ENCODE measurements around the gene WNT9A. TPM values are rescaled to one million over a fixed set of nuclear protein-coding genes. Genes with fewer than 3 reads are reported as not detected.

Gene WNT9A
- polyA plus RNA-seq, 3 donors, result not detected

GRCh38 chr1:227949341-227949921 lies 1.7 kb upstream of the WNT9A start:
- peaks cover 9 to 45% of the 10 kb centered on the region in 2 donors for H3K27me3 ChIP-seq (ENCODE audit: control insufficient read depth in 2 of 2, insufficient read depth in 2 of 2, low read length in 2 of 2)
- peaks cover 41 to 60% (median 54%) of the 10 kb centered on the region in 3 donors for H3K27me3 Mint-ChIP-seq (ENCODE audit: low read depth in 3 of 3)
- H3K27ac Mint-ChIP-seq, result no peak overlapping the region
- H3K4me1 ChIP-seq (ENCODE audit: control insufficient read depth in 1 of 2, insufficient read depth in 2 of 2, low read length in 2 of 2), result peaks cover 0 to 10% of the 10 kb centered on the region in 2 donors
- WGBS (ENCODE audit: insufficient coverage), result 71% methylated on average over 6 of the region's 11 CpGs
- H3K4me3 Mint-ChIP-seq, result peak overlapping the region in 1 of 2 donors; percentile 80
- H3K9me3 ChIP-seq (replicated peaks in 1 of 2; ENCODE audit: control insufficient read depth in 1 of 2, insufficient read depth in 1 of 2, low read length in 2 of 2), result peaks cover 0 to 8% of the 10 kb centered on the region in 2 donors
- intact Hi-C loops (cut with micrococcal nuclease), result loop anchor here (5.0 kb wide), 1 partner anchor 187 kb away; no protein-coding TSS in a partner anchor
- peaks cover 0 to 8% (median 0%) of the 10 kb centered on the region in 7 donors for H3K9me3 Mint-ChIP-seq
- no peak overlapping the region for H3K9ac ChIP-seq (ENCODE audit: insufficient read depth, low read length, poor library complexity, severe bottlenecking)
- no peak for TF ChIP-seq CTCF (IDR thresholded peaks at IDR 0.05)
- H3K36me3 Mint-ChIP-seq, result no peaks in the 10 kb centered on the region
- no peaks in the 10 kb centered on the region for H3K36me3 ChIP-seq (replicated peaks in 1 of 2; ENCODE audit: control insufficient read depth in 1 of 2, insufficient read depth in 2 of 2, low read length in 2 of 2)
- H3K79me2 ChIP-seq (ENCODE audit: insufficient read depth, low read length), result no peaks in the 10 kb centered on the region
- H4K20me1 ChIP-seq (ENCODE audit: insufficient read depth, low read length), result no peaks in the 10 kb centered on the region
- no peak overlapping the region for H3K4me2 ChIP-seq (replicated peaks; ENCODE audit: extremely low read depth, low read length, poor library complexity, severe bottlenecking)
- H2AFZ ChIP-seq (ENCODE audit: insufficient read depth, low read depth, low read length, poor library complexity, severe bottlenecking), result no peak overlapping the region
- H3K4me3 ChIP-seq (replicated peaks in 1 of 3; ENCODE audit: low read depth in 2 of 3, low read length in 3 of 3), result no peak overlapping the region
- peaks cover 9% of the 10 kb centered on the region for H3K4me1 Mint-ChIP-seq
- no peak for DNase-seq
- no peak overlapping the region for H3K27ac ChIP-seq (ENCODE audit: low read depth in 1 of 2, low read length in 2 of 2)

DNA sequence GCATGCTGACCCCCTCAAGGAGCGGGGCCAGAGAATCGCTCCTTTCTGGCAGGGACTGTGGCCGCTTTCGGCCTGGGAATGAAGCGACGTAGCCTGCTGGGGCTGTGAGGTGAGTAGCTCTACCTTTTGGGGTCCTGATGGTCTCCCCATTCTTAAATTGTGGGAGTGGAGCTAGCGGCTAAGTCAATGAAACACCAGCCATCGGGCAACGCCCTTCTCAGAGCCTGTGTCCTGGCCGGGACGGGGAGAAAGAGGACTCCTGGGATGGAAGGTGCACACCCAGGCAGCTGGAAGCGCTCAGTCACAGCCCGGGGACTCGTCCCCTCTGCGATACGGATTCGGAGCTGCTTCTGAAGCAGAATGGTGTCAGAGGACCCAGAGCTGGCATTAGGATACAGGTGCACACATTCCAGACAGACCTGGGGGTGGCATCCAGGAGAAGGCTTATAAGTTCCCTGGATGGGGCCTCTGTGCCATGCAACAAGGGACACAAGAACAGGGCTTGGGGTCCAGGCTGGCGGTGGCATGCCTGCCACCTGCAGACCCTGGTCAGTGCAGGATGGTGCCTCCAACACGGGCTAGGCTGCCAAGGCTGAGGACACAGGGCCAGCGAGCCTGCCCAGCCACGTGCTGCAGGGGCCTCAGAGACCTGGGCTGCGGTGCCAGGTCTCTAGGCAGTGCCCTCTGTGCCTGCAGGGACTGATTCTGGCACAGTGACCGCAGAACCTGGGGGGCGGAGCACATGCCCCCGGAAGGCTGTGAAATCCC lies 945 bp upstream of the WNT9A start:
- Histone ChIP-seq H3K9me3 (replicated peaks in 1 of 2; ENCODE audit: control insufficient read depth in 1 of 2, insufficient read depth in 1 of 2, low read length in 2 of 2) (peaks cover 0 to 8% of the 10 kb centered on the region in 2 donors), H3K27me3 (ENCODE audit: control insufficient read depth in 2 of 2, insufficient read depth in 2 of 2, low read length in 2 of 2) (peaks cover 9 to 45% of the 10 kb centered on the region in 2 donors), H2AFZ (ENCODE audit: insufficient read depth, low read depth, low read length, poor library complexity, severe bottlenecking) (no peak overlapping the region), H3K27ac (ENCODE audit: low read depth in 1 of 2, low read length in 2 of 2) (no peak overlapping the region), H3K4me1 (ENCODE audit: control insufficient read depth in 1 of 2, insufficient read depth in 2 of 2, low read length in 2 of 2) (peaks cover 0 to 10% of the 10 kb centered on the region in 2 donors), H4K20me1 (ENCODE audit: insufficient read depth, low read length) (no peaks in the 10 kb centered on the region), H3K4me3 (replicated peaks in 1 of 3; ENCODE audit: low read depth in 2 of 3, low read length in 3 of 3) (no peak overlapping the region), H3K4me2 (replicated peaks; ENCODE audit: extremely low read depth, low read length, poor library complexity, severe bottlenecking) (peak overlapping the region; percentile 26), H3K9ac (ENCODE audit: insufficient read depth, low read length, poor library complexity, severe bottlenecking) (no peak overlapping the region), H3K36me3 (replicated peaks in 1 of 2; ENCODE audit: control insufficient read depth in 1 of 2, insufficient read depth in 2 of 2, low read length in 2 of 2) (no peaks in the 10 kb centered on the region), H3K79me2 (ENCODE audit: insufficient read depth, low read length) (no peaks in the 10 kb centered on the region)
- Mint-ChIP-seq H3K27ac (no peak overlapping the region), H3K4me3 (peak overlapping the region; percentile 45 to 80), H3K27me3 (ENCODE audit: low read depth in 3 of 3) (peaks cover 37 to 54% (median 54%) of the 10 kb centered on the region in 3 donors), H3K9me3 (peaks cover 0 to 8% (median 0%) of the 10 kb centered on the region in 7 donors), H3K36me3 (no peaks in the 10 kb centered on the region), H3K4me1 (peaks cover 9% of the 10 kb centered on the region)
- DNase-seq, result no peak
- no peak for TF ChIP-seq CTCF (IDR thresholded peaks at IDR 0.05)
- intact Hi-C loops (cut with micrococcal nuclease), result loop anchor here (5.0 kb wide), 1 partner anchor 186 kb away; no protein-coding TSS in a partner anchor
- 33% methylated on average over 25 of the region's 25 CpGs for WGBS (ENCODE audit: insufficient coverage)

Data from CD14-positive monocyte (primary cell).